ENCODE data around the gene ZNF423.

The ZNF423 gene

DNA sequence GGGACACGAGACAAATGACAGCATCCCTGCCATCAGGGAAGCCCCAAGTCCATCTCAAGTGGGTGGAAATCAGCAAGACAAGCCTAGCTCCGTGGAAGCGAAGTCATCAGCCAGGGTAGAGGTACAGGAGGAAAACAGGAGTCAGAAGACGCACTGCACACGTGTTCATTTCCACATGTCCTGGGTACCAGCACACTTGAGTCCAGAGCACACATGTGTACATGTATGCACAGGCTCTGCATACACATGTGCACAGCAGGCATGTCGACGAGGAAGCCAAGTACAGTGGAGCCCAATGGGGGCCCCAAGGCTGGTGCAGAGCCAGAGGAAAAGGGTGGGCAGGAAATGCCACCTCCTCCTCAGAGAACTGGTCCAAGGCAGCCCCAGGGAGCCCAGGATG, 75.9 kb downstream of the ZNF423 start:
- DNase-seq, result no peak

DNA sequence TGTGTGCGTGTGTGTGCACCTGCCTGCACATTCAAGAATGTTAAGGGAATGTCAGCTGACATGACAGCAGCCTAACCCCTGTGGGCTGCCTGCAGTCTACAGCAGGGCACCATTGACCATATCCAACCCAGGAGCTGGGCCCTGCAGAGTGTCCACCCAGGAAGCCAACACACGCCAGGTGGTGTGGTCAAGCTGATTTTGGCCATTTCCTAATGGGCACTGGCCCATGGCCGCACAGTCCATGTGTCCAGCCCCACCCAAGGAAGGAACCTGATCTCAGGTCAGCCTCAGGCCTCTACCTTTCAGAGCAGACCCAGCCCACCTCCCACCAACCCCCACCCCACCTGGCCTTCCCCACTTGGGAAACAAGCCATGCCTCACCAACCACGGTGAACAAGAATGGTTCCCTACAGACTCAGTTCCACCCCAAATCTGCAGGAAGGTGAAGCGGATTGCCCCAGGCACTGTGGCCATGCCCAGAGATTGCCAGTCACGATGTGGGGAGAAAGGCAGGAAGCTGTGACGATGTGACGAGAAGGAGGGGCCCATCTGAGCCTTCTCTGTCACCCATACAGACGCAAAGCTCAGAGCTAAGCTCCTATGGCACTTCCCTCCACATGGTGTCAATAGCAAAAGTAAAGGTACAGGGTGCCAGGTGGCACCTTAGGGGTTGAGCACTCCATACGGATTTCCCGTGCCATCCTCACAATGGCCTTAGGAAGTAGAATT, 77.5 kb downstream of the ZNF423 start:
- no peak for DNase-seq

GRCh38 chr16:49776734-49777133, 79.2 kb downstream of the ZNF423 start:
- DNase-seq, result no peak

- DNase-seq, result peak; percentile 29
These were observed 79.8 kb downstream of the ZNF423 start for GRCh38 chr16:49776085-49776595.

GRCh38 chr16:49775581-49775980, 80.3 kb downstream of the ZNF423 start:
- no peak for DNase-seq

GRCh38 chr16:49775018-49775417, 80.9 kb downstream of the ZNF423 start:
- peak; percentile 6 for DNase-seq

DNA sequence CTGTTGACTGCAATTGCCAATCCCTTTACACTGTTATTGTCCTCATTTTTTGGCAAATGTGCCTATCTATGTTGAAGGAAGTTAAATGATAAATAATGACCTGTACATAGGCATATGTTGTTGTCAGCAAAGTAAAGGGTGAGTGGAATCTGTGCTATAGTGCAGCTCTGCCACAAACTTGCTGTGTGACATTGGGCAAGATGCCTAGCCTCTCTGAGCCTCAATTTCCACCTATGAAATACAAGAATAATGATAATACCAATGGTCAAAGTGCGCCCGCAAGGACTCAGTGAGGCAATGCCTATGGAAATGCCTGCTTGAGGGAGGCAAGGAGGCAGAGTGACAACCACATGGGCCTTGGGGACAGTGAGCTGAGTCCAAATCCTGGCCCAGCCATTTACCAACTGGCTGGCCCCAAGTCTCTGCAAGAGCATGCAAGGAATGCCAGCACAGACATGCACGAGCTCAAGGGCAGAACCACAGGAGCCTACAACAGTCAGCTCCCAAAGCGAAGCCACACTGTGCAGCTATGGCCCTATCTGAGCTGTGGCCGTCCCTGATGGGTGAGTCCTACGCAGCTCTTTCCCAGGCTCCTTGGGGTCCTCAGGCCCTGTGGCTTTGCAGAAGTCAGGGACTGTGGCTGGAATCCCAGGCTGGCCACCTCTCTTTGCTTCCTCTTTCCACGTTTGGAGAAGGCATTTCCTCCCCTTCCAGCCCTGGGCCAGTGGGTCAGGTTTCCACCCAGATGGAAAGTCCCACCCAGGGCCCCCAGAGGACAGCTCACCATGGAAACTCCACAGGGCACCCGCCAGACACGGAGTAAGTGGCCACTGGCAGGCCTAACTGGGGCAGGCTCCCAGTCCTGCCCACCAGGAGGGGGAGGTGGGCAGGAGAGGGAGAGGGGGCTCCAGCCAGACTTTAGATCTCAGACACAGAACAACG, 82.1 kb downstream of the ZNF423 start:
- no peak for DNase-seq

- DNase-seq, result no peak
These were observed 87.9 kb downstream of the ZNF423 start for GRCh38 chr16:49767998-49768397.

DNA sequence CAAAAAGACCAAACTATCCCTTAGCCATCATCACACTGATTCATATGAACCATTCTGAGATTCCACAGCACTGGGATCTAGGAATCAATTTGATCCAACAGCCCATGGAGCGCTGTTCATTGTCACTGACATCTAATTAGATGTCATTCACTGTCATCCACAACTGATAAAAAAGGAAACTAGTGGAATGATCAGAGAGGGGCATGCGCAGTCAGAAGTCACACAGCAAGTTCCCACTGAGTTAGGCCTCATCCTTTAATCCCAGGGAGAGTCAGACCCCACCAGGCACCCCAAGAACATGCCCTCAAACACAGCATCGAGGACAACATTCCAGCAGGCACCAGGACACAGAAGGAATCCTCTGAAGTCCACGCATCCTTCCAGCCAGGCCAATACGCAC, 88.5 kb downstream of the ZNF423 start:
- DNase-seq, result no peak

- no peak for DNase-seq
These were observed 89.7 kb downstream of the ZNF423 start for GRCh38 chr16:49766225-49766624.

DNA sequence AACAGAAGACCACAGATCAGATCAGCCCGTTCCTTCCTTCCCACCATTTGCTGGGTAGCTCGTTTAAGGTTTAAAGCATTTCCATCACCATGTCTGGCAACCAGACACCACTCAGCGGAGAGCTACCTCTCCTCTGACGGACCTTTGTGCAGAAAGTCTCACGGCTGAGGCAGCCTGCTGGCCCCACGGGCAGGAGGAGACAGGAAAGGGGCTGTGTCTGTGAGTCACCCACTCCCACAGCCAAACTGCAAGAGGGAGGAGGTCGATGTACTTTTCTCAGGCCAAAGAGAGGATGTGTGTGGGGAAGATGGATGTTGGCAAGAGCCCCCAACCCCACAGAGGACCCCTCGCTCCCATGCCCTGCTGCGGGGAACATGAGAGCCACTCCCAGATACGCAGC, 92.1 kb downstream of the ZNF423 start:
- peak; percentile 40 for DNase-seq

DNA sequence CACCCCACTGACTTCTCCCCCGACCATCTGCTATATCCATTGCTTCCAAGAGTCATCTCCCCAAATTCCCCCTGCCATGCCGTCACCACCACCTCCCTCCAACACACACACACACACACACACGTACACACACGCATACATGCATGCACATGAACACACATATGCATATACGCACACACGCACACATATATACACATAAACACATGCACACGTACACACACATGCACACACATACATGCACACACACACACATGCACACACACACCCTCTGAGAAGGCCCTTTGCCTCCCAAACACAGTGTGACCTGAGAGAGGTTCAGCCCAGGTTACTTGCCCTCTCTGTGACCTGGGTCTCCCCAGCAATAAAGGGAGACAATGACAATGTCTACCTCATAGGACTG, 95.1 kb downstream of the ZNF423 start:
- DNase-seq, result no peak

DNA sequence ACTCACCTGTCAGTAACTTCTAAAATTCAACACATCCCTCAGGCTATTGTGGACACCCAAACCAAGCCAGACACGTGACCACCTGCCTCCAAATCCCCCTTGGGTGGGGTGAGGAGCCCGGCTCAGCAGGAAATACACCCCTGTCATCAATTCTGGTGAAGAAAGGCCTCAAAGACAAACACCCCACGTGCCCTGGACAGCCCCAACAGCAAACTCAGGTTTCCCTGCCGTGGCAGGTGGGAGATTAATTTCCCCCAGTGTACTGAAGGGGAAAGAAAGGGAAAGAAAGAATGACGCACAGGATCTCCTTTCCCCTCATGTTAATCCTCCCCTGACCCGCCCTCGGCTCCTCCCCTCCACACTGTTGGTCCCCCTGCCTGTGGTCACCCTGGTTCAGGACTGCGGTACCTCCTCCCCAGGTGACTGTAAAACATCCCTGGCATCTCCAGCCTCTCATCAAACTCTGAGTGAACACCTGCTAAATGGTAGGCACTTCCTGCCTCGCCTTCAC, 98.3 kb downstream of the ZNF423 start:
- DNase-seq, result no peak

- peak; percentile 84 for DNase-seq
These were observed 98.9 kb downstream of the ZNF423 start for GRCh38 chr16:49756775-49757558.

GRCh38 chr16:49755716-49756505, 100.0 kb downstream of the ZNF423 start:
- DNase-seq, result no peak

DNA sequence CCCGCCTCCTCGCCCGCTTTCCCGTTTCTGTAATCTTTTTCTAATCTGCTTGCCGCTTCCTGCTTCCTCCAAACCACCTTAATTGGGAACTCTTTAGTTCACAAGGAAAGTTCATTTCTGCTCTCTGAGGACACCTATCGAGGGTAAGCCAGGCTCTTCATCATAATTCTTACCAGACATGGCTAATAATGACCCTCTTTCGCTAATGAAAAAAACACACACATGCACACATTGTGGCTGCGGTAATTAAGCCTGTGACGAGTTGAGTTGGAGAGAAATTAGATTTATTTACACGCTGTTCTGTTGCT, 100.6 kb downstream of the ZNF423 start:
- DNase-seq, result peak; percentile 60

DNA sequence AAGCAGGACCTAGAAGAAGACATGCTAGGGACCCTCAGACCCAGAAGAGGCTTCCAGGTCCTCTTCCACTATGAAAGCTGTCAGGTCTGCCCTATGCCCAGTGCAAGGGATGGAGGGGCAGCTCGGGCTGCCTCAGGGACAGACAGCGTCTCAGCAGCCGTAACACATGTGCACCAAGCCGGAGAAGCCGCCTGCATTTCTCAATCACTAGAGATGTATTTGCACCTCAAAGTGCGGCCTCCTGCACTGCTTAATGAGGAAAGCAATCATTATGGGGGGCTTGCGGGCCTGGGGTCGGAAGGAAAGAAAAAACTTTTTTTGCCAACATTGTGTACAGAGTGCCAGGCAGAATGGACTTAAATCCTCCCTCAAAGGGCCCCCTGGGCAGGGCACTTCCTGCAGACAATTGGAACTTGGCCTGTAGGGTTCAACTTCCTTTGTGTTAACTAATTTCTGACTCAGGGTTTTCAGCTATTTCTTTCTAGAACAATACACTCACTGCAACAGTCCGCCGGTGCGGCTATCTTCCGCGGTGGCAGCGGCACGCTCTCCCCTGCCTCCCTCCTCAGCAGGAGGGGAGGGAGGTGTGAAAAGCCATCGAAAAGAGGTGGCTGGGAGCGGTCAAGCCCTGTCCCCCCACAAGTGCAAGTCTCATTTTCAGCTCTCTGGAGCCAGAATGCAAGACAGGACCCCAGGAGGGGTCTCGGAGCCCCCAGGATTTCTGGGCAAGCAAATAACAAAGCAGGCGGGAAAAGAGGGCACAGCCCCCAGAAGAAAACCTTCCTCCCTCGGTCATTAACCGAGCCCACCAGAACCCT, 101.2 kb downstream of the ZNF423 start:
- DNase-seq, result peak; percentile 50

GRCh38 chr16:49750341-49751000, 105.4 kb downstream of the ZNF423 start:
- peak; percentile 39 for DNase-seq

- no peak for DNase-seq
These were observed 106.1 kb downstream of the ZNF423 start for GRCh38 chr16:49749816-49750215.

DNA sequence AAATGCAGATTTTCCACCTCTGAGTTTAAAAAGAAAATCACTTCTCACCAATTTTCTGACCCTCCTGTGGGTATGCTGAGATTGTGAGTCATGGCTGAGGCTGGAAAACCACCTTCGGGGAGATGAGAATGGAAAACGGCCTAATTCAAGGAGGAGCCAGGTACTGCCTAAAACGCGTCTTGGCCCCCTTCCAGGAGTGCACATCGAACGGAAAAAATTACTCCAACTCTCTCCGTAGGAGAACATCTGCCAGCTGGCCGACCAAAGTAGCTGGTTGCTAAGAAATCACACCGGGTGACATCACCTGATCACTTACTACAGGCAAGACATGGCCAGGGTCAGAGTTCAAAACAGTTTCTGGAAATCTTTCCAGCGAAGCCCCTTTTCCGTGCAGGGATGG, 107.6 kb downstream of the ZNF423 start:
- DNase-seq, result peak; percentile 73

DNA sequence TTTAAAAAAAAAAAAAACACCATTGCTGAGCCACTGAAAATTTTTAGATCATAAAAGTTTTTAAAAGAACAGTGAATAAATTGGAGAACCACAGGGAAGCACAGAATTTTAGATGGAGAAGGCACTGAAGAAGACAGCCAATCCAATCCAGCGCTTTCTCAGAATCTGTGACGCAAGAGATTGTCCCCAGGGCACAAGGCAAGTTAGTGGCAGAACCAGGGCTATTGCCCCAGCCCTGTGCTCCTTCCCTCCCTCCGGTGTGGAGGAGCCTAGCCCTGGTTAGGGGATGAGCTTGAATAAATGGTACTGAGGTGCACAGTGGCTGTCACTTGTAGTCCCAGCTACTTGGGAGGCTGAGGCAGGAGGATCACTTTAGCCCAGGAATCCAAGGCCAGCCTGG, 108.3 kb downstream of the ZNF423 start:
- DNase-seq, result no peak
